Endothelial cell of umbilical vein (primary cell): ENCODE measurements around the gene EVC2.

ENCODE experiments used
- EZH2 ChIP-seq: IDR thresholded peaks from 2 replicates; pipeline ENCODE4 v1.6.1; 2012; ENCODE audit warnings: borderline replicate concordance, low read depth, mild to moderate bottlenecking, moderate library complexity, low read length, inconsistent platforms; ENCODE audit not compliant: severe bottlenecking
- FOS ChIP-seq: IDR thresholded peaks from 2 replicates; pipeline ENCODE4 v1.6.1; 2011; ENCODE audit warnings: mild to moderate bottlenecking, low read length, moderate library complexity, borderline replicate concordance; ENCODE audit not compliant: insufficient read depth
- JUN ChIP-seq: IDR thresholded peaks from 2 replicates; pipeline ENCODE4 v1.6.1; 2011; ENCODE audit warnings: borderline replicate concordance, low read depth; ENCODE audit not compliant: insufficient read length, insufficient read depth
- TF ChIP-seq, protein P1 (sequence below), 2 donors: IDR thresholded peaks; 1 replicate in 1 of 2; 2 replicates in 1 of 2; pipeline ENCODE4 v1.5.1; 2011; ENCODE audit warnings: low read length in 2 of 2, mild to moderate bottlenecking in 2 of 2, moderate library complexity in 2 of 2, control low read depth in 1 of 2, inconsistent platforms in 1 of 2, low read depth in 1 of 2; ENCODE audit not compliant: insufficient read depth in 1 of 2; ENCODE audit errors: extremely low read depth in 1 of 2
- TF ChIP-seq, protein P2 (sequence below): IDR thresholded peaks from 2 replicates; pipeline ENCODE4 v1.6.1; 2011; ENCODE audit not compliant: insufficient read depth, insufficient read length

DNA sequence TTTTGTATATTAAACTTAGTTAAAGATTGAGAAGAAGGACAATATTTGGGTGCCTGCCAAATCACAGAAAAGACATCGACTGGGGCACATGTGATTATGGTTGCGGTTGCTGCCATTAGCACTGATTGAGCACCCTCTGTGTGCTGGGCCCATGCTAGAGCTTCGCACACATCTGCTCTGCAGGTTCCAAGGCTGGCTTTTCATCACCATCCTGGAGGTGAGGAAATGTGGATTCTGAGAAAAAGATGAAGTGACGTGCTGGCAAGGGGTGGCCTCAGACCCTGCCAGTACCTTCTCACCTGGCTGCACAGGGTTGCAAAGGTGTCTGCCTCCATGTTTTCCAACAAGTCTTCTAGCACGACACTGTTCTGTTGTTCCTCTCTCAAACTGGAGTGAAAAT, 134.0 kb downstream of the EVC2 start:
- TF ChIP-seq, protein P1, sequence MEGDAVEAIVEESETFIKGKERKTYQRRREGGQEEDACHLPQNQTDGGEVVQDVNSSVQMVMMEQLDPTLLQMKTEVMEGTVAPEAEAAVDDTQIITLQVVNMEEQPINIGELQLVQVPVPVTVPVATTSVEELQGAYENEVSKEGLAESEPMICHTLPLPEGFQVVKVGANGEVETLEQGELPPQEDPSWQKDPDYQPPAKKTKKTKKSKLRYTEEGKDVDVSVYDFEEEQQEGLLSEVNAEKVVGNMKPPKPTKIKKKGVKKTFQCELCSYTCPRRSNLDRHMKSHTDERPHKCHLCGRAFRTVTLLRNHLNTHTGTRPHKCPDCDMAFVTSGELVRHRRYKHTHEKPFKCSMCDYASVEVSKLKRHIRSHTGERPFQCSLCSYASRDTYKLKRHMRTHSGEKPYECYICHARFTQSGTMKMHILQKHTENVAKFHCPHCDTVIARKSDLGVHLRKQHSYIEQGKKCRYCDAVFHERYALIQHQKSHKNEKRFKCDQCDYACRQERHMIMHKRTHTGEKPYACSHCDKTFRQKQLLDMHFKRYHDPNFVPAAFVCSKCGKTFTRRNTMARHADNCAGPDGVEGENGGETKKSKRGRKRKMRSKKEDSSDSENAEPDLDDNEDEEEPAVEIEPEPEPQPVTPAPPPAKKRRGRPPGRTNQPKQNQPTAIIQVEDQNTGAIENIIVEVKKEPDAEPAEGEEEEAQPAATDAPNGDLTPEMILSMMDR (IDR thresholded peaks at IDR 0.05; ENCODE audit: extremely low read depth in 1 of 2, insufficient read depth in 1 of 2, low read depth in 1 of 2, low read length in 2 of 2): no peak
- no peak for TF ChIP-seq FOS
- no peak for TF ChIP-seq JUN
- TF ChIP-seq EZH2: no peak
- TF ChIP-seq, protein P2, sequence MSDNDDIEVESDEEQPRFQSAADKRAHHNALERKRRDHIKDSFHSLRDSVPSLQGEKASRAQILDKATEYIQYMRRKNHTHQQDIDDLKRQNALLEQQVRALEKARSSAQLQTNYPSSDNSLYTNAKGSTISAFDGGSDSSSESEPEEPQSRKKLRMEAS: no peak
